GM18505 (cell line): Measurements from ENCODE around the gene DMRTA2.

Experiments used
- ATAC-seq: cut with Tn5 transposase; IDR thresholded peaks from one replicate; pipeline ENCODE4 v1.9.1; 2021; ENCODE audit not compliant: unreplicated experiment
- POLR2A ChIP-seq: IDR thresholded peaks from 4 replicates; pipeline ENCODE4 v1.6.1; 2011; ENCODE audit warnings: borderline replicate concordance; ENCODE audit not compliant: insufficient read depth, insufficient read length; ENCODE audit errors: extremely low read depth

DMRTA2 gene

GRCh38 chr1:50373532-50373931 is 49.7 kb downstream of the DMRTA2 start:
- TF ChIP-seq POLR2A, result no peak
- ATAC-seq, result no peak

GRCh38 chr1:50371749-50372148 is 51.5 kb downstream of the DMRTA2 start:
- no peak for ATAC-seq
- TF ChIP-seq POLR2A, result no peak

DNA sequence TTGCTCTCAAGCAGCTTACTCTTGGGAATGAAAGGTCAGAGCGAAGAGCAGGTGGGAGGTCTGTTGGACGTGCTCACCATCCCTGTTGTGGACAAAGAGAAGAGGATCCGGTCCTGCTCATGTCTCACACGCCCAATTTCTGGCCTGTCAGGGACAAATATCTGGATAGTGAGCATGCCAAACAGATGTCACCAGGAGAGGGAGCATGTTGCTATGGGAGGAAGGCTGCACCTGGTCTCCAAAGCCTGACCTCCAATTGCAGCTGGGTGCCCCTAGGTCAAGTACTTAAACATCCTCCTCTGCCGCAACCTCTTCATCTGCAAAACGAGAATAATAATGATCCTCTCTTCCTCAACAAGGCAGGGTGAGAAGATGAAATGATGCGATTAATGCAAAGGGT is 53.4 kb downstream of the DMRTA2 start:
- no peak for ATAC-seq
- no peak for TF ChIP-seq POLR2A

DNA sequence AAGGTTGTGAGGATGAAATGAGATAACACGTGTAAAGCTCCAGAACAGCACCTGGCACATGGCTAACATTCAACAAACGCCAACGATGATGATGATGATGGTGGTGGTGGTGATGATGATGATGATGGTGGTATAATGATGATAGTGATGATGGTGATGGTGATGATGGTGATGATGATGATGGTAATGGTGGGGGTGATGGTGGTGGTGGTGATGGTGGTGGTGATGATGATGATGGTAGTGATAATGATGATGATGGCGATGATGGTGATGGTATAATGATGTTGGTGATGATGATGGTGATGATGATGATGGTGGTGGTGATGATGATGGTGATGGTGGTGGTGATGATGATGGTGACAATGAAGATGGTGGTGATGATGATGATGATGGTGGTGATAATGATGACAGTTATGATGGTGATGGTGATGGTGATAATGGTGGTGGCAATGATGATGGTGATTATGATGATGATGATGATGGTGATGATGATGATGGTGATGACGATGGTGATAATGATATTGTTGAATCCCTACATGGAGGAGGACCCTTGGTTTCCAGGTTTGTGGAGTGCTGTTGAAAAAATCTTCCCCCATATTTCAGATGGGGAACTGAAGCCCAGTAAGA is 54.1 kb downstream of the DMRTA2 start:
- no peak for ATAC-seq
- TF ChIP-seq POLR2A, result no peak

DNA sequence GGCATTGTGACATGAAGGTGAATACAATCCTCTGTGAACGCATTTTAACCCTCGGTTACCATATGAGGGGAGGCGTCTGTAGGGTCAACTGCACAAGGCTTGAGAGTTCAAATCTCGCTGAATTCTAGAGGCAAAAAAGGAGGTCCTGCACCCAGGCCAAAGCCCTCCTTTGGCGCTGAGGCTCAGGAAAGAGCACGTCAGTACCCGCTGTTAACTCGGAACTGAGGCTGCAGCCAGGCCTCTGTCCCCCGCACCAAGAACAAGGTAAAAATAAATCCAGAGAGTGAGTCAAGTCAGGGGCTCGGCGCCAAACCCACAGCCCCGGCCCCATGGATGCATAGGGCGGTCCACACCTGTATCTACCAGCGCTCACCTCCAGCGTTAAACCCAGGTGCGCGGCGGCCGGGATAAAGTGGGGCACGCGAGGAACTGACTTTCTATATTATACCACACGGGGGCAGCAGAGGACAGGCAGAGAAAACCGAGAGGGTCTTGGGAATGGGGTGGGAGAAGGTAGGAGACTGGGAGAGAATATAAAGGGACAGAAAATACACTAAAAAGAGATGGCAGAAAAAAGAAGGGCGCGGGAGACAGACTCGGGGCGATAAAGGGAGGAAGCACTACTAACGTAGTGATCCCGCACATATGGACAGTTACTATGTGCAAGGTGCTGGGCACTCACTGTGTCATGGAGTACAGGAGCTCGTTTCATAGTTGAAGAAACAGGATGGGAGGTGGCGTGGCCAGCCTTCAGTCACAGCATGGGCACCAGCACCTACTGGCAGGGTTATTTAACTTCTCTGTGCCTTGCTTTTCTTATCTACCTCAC is 54.9 kb downstream of the DMRTA2 start:
- ATAC-seq, result no peak
- TF ChIP-seq POLR2A, result no peak
